NCI-H128 (cell line): ENCODE results near the gene NECAP2.

Experiments
- DNase-seq: peaks from one replicate; lab custom pipeline; 2025; ENCODE audit not compliant: unreplicated experiment; lab: John Stamatoyannopoulos, UW

NECAP2 gene, protein sequence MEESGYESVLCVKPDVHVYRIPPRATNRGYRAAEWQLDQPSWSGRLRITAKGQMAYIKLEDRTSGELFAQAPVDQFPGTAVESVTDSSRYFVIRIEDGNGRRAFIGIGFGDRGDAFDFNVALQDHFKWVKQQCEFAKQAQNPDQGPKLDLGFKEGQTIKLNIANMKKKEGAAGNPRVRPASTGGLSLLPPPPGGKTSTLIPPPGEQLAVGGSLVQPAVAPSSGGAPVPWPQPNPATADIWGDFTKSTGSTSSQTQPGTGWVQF

DNA sequence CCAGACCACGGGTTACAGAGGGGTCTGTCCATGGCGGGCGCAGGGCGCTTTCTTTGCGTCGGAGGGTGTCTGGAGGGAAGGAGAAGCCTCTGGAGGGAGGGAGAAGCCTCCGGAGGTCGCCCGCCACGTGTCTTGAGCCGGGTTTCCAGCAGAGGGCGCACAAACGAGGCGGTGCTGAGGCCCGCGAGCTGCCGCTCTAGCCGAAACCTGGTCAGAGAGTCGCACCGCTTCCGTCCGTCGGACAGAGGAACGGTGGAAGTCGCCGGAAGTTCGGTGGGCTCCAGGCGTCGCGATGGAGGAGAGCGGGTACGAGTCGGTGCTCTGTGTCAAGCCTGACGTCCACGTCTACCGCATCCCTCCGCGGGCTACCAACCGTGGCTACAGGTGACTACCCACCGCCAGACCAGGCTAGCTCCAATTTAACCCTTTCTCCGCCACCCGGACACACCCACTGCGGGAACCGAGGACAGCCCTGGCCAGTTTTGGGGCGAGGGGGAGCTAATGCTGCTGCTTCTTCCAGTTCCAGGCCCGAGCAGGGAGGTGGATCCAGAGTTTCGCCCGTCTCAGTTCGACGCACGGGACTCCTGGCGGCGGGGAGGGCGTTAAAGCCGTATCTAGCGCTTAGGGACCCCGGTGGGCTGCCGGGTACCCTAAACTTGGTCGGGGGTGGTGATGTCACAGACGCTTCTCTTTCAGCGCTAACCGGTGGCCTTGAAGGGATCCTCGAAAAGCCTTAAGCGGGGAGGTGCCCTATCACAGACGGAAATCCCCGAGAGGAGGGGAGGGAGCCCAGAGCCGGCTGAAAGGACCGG is at the start of gene NECAP2:
TSS of gene NECAP2 (plus strand) at position 255 of the 812 bp plus-strand sequence. CDS start at position 293, 38 bp downstream.
- DNase-seq = peak; percentile 92

DNA sequence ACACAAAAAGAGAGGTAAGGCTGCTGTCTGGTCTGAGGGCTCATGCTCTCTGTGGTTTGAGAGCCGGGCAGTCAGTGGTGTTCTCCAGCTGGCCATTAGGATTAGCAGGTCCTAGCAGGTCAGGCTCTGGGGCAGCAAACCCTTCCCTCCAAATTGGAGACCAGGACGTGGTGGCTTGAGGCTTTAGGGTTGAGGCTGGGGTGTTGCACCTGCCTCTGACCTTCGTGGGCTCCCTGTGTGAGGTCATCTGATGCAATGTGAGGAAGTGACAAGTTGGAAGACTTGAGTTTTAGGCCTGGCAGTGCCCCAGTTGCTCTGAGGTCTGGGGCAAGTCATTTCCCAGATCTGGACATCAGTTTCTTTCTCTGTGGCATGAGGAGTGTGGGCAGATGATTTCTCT is 49.1 kb upstream of the NECAP2 start:
- no peak for DNase-seq

DNA sequence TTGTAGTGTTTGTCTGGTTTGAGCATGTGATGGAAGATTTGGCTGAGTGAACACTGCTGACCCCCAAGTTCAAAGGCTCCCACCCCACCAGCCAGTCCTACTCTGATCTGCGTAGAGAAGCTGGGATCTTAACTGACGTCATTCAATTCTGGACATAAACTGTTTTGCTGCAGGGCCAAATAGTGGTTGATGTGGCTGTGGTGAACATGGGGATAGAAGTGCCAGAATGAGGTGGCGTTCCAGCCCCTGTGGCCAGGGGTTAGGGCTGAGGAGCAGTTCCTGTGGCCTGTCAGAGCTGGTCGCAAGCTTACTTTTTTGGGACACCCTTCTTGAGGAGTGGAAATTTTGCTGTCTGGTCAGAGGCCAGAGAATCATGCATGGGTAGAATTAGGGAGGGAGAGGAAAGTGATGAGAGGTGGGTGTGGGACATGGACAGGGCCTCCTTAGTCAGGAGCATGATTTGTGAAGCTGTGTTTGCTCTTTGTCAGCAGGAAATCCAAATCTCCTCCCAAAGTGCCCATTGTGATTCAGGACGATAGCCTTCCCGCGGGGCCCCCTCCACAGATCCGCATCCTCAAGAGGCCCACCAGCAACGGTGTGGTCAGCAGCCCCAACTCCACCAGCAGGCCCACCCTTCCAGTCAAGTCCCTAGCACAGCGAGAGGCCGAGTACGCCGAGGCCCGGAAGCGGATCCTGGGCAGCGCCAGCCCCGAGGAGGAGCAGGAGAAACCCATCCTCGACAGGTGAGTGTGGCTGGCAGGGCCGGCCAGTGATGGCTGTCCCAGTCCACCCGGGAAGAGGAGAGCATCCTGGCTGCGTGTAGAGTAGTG is 47.6 kb upstream of the NECAP2 start:
- no peak for DNase-seq

DNA sequence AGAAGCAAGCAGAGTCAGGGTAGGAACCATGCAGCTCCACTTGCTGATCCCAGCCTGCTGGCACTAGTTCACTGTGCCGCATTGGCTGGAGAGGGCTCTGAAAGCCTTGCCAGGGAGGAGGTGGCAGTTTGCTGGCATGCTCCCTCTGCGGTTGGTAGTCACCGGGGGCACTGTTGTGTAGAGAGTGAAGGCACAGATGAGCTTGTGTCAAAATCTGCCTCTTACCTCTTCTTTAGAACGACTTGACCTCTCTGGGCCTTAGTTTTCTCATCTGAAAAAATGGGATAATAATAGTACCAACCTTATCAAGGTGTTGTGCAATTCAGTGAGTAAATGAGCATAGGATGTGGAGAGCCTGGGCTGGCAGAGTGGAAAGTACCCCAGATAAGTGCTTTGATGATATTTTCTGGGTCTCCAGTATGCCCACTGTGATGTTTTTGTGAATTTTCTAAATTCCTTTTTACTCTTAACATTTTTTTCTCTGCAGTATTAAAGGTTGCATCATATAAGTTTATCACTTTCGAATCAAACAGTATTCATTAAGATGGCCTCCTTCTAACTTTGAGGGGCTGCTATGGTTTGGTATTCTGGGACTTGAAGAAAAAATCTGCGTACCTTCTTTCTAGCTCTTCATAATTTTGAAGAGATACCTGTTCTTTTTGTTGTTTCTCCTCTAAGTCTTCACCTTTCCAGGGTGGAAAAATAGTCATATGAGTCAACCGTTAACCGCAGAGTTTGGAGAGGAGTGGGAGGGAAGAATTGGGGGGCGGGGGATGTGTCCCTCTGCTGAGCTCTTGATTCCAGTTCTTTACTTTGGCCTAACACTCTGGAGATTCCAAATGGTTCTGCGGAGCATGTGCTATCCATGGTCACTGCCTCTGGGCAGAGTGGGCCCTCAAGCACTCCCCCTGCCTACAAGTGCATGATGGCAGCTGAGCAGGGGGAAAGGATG is 46.7 kb upstream of the NECAP2 start:
- DNase-seq = no peak

DNA sequence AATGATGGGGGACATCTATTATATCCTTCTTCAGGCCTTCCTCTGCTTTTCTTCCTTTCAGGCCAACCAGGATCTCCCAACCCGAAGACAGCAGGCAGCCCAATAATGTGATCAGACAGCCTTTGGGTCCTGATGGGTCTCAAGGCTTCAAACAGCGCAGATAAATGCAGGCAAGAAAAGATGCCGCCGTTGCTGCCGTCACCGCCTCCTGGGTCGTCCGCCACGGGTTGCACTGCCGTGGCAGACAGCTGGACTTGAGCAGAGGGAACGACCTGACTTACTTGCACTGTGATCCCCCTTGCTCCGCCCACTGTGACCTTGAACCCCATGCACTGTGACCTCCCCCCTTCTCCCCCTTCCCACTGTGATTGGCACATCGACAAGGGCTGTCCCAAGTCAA is 45.5 kb upstream of the NECAP2 start:
- DNase-seq = no peak

DNA sequence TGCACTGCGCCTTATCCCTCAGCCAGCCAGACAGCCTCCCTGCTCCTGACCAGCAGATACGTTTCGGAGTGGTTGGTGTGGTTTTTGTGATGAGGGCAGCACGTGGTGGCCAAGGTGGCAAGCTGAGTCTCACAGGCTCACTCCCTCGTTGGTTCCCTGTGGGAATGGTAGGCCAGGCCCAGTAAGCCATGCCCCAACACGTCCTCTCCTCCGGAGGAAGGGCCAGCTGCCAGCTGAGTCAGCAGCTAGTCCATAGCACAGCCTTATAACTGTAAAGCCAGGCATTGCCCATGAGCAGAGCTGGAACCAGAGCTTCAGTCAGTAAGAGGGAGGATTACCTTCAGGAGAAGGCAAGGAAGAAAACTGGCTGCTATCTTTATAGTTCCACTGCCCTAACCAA is 43.9 kb upstream of the NECAP2 start:
- no peak for DNase-seq

DNA sequence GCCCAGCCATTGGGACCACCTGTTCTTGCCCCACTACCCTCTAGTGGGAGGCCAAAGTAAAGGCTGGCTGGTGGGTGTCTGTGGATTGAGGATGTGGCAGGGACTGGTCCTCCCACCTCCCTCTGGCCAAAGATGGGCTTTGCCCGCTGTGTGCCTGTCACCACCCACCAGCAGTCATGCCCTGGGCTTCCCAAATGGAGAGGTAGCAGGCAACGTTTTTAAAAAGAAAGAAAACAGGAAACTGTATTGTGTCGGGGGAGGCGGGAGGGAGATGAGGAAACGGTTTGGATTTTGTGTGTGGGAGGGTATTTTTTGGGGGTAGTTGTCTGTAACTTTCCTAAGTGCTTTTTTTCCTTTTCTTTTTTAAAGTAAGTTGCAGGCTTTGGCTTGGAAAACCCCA is 43.4 kb upstream of the NECAP2 start:
- DNase-seq = no peak

DNA sequence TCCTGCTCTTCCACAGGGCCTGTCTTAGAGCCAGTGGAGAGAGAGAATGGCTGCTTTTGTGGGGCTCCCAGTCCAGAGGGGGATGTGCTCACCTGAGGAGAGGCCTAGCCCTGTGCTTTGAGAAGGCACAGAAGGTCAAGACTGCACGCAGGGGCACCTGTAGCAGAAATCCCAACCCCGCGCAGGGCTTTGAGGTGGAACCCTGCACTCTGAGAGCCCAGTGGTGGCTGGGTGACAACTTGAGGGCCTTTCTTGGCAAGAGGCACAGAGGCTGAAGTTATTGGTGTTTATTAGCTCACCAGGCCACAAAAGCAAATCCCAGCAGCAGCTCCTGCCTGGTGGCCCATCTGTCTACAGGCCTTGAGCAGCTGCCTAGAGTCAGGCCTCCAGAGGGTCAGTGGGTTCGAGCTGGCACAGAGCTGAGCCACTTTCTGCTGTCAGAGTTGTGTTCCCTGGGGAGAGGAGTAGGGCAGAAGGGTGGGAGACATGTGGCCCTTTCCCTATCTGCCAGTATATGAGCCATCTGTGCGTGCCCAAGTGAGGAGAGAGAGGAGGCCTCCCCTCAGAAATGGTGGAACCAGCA is 42.1 kb upstream of the NECAP2 start:
- no peak for DNase-seq

DNA sequence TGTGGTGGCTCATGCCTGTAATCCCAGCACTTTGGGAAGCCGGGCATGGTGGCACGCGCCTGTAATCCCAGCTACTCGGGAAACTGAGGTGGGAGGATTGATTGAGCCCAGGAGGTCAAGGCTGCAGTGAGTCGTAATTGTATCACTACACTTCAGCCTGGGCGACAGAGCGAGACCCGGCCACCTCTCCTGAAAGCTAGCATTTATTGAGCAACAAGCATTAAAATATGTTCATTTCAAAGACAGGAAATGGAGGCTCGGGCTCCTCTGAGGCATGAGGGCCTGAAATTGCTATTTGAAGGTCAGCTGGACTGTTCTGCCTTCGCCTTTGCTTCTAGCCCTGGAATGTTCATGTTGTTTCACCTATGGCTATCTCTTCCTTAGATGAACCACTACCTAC is 37.8 kb upstream of the NECAP2 start:
- DNase-seq = no peak

DNA sequence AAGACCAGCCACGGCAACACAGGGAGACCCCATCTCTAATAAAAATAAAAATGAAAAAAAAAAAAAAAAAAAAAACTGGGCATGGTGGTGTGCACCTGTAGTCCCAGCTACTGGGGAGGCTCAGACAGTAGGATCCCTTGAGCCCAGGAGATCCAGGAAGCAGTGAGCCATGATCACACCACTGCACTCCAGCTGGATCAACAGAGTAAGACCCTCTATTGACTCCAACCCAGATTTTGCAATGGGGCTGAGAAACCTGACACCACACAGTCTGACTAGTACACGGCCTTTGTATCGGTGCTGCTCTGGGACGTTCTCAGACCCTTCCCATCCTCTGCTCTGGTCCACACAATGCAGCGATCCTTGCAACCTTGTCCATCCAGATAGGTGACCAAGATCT is 35.1 kb upstream of the NECAP2 start:
- no peak for DNase-seq

DNA sequence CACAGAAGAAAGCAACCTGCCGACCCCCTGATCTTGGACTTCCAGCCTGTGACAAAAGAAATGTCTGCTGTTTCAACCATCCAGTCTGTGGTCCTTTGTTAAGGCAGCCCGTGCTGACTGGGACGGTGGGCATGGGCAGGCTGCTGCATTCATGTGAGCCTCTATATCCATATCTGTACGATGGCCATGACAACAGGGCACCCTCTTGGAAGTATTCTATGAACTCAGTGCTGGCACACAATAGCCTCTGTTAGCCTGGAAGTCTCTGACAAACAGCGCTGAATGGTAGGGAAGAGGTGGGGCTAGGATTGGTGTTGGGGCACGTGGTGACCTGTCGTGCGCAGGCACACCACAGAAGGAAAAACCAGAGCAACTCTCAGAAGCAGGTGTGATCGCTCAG is 33.7 kb upstream of the NECAP2 start:
- no peak for DNase-seq

DNA sequence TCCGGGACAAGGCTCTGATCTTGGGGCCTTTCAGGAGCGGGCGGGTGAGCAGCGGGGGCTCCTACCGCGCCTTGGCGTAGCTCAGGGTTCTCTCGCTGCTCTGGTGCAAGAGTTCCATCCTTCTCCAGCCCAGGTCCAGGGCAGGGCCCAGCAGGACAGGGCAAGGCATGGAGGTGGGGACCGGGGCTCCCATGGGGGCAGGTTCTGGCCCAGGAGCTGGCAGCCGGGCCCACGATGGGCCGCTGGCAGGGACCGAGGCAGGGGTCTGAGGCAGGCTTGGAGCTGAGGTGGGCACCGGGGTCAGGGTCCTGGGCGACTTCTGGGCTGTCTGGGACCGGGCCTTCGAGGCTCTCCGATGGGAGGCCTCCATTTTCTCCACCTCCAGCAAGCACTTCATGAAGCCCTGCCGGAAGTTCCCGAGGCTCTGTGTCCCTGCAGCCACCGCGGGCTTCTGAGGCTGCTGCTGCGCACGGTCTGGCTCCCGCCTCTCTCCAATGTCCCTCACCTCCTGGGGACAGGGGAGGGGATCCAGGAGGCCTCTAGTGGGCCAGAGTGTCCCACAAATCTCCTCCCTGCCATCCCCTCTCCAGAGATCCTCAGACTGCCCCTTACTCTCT is 30.9 kb upstream of the NECAP2 start:
- DNase-seq = no peak

DNA sequence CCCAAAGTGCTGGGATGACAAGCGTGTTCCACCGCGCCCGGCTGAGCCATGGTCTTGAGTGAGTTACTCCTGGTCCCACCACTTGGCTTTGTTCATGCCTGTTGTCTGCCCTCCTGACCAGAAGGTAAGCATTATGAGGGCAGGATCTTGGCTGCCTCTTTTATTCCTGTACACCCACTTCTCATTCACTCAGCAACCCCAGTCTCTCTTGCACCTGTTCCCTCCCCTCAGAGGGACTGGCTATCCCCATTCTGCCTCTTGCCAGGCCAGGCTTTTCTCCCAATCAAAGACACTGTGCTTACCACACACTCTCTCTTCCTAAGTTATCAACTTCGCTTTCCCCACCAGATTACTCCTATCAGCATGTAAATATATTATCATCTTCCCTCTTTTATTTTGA is 29.7 kb upstream of the NECAP2 start:
- DNase-seq = no peak

DNA sequence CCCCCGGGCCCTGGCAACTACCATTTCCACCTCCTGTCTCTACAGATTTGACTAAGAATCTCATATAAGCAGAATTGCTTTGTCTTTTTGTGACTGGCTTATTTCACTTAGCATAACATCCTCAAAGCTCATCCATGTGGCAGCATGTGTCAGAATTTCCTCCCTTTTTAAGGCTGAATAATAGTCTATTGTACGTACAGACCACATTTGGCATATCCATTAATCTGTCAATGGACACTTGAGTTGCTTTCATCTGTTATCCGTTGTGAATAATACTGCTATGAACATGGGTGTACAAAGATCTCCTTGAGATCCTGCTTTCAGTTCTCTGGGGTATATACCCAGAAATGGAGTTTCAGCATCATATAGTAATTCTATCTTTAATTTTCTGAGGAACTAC is 27.3 kb upstream of the NECAP2 start:
- DNase-seq = no peak

DNA sequence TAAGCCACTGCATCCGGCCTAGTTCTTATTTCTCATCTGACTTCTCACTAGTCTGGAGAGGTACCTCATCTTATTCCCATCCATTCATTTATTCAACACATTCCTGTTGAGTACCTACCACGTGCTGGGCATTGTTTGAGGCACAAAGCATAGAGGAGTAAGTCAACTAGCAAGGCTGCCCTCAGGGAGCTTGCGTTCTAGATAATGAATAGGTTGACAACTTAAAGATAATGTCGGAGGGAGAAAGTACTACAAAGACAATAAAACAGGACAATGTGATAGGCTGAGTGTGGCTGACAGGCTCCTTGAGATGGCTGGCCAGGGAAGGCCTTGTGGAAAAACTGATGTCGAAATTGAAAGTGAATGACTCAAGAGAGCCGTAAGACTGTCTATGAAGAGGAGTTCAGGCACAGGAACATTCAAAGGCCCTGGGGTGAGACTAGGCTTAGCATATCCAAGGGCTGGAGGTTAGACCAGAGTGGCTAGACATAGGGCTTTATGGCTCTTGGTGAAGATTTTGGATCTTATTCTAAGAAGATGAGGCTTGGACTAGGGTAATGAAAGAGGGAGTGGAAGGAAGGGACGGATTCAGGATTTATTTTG is 21.6 kb upstream of the NECAP2 start:
- no peak for DNase-seq

DNA sequence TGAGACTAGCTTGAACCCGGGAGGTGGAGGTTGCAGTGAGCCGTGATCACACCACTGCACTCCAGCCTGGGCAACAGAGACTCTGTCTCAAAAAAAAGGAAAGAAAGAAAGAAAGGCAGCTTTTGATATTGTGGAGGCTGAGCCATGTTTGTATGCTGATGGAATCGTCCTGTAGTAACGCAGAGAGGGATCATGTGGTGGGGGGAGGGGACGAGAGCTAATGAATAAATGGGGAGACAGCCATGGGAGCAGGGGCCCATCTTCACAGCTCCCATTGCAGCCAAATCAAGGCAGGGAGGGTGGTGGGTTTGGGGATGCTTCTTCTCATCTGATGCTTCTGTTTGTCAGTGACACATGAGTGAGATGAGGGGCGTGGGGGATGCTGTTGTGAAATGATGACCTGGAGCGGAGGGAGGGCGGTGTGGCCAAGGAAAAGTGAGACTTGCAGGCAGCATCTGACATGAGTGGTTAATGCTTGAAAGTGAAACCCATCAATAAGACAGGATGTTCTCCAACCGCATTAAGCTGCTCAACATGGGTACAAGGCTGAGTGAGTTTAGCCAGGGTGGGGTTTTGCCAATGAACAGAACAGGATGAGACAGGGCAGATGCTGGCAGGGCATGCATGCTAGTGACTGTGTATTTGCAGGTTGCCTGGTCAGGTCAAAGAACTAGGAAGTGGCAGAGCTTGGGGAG is 20.0 kb upstream of the NECAP2 start:
- DNase-seq = no peak

DNA sequence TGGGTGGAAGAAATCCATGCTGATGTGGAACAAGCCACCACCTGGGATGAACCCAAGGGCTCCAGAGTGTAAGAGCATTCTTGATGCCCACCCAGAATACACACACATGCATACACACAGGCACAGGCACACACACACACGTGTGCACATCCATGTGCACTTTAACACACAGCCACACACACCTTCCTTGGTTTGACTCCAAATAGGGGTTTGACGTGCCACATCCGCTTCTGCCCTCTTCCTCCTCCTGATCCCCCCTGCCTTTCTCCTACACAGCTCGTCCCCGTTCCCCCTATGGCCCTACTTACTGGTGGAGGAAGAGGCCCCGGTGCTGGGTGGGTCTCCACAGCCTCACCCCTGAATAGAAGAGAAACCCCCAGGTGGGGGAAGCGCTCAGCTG is 19.3 kb upstream of the NECAP2 start:
- DNase-seq = no peak

DNA sequence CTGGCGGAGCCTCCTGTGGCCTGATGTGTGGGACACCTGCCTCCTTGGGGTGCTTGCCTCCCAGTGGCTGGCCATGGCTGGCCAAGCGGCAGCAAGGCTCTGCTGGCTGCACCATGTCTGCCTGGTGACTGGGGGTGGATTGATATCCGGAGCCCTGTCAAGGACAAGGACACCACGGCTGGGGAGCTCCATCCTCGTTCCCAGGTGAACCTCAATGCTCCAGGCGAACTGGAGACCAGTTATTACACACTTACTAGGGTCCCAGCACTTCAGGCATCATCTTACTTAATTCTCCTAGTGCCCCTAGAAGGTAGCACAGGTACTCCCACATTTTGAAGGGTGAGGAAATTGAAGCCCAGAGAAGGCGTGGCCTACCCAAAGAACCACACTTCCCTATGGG is 18.5 kb upstream of the NECAP2 start:
- DNase-seq = no peak
